Muscle layer of colon (tissue), 2 donors: ENCODE data around the gene TM9SF2.
A peak's percentile ranks its signal among the peaks of the same experiment; 100 is the strongest.
"Not testable (repeated sequence)": the region's sequence is repeated elsewhere in the genome, so short reads cannot be mapped to it uniquely, and the experiment has no call there.

Source experiments
- H3K27ac ChIP-seq: one replicate; pipeline ENCODE4 v1.7.0; 2013; ENCODE audit warnings: low read depth, mild to moderate bottlenecking, low read length, moderate library complexity
- H3K27me3 ChIP-seq, 2 donors: one replicate each; pipeline ENCODE4 v1.7.0; 2013; ENCODE audit warnings: low read length in 2 of 2, mild to moderate bottlenecking in 2 of 2; ENCODE audit not compliant: insufficient read depth in 2 of 2, control insufficient read depth in 1 of 2
- H3K36me3 ChIP-seq: one replicate; pipeline ENCODE4 v1.7.0; 2013; ENCODE audit warnings: mild to moderate bottlenecking, low read length; ENCODE audit not compliant: insufficient read depth
- H3K4me1 ChIP-seq: one replicate; pipeline ENCODE4 v1.7.0; 2013; ENCODE audit warnings: mild to moderate bottlenecking, low read length; ENCODE audit not compliant: insufficient read depth
- H3K4me3 ChIP-seq, 2 donors: one replicate each; pipeline ENCODE4 v1.7.0; 2013; ENCODE audit warnings: low read length in 2 of 2, low read depth in 1 of 2, mild to moderate bottlenecking in 1 of 2, moderate library complexity in 1 of 2
- H3K9ac ChIP-seq: one replicate; pipeline ENCODE4 v1.7.0; 2013; ENCODE audit warnings: low read length
- H3K9me3 ChIP-seq: one replicate; pipeline ENCODE4 v1.7.0; 2013; ENCODE audit warnings: mild to moderate bottlenecking, low read length
- donor health status: abdominal sarcoma.
- donor health status: Adenocarcinoma of cecum.

TM9SF2 gene

GRCh38 chr13:99566125-99567083, 65.1 kb downstream of the TM9SF2 start:
- Histone ChIP-seq H3K27me3 (no peaks in the 10 kb centered on the region), H3K9me3 (no peaks in the 10 kb centered on the region), H3K9ac (no peak overlapping the region), H3K4me3 (peak overlapping the region in 1 of 2 donors; percentile 21), H3K4me1 (no peaks in the 10 kb centered on the region), H3K27ac (no peak overlapping the region), H3K36me3 (no peaks in the 10 kb centered on the region)

DNA sequence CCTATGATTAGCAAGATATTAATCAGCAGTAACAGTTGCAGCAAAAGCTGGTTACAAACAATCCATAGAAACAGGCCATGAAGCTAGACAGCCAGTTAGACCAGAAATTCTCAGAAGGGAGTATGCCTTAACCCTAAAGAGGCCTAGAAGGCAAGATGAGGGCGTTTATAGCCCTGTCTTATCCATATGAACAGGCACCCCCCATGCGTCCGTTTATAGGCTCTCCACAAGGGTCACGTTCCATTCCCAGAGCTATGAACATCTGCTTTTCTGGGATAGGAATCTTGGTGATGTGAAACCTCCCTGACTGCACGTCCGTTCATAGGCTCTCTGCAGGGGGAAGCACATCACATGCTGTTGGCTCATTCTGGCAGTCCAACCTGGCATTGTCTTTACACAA, 67.6 kb downstream of the TM9SF2 start:
- H3K9ac ChIP-seq, H3K4me3 ChIP-seq, H3K4me1 ChIP-seq, H3K27ac ChIP-seq, H3K9me3 ChIP-seq, H3K36me3 ChIP-seq, H3K27me3 ChIP-seq: not testable (repeated sequence)

DNA sequence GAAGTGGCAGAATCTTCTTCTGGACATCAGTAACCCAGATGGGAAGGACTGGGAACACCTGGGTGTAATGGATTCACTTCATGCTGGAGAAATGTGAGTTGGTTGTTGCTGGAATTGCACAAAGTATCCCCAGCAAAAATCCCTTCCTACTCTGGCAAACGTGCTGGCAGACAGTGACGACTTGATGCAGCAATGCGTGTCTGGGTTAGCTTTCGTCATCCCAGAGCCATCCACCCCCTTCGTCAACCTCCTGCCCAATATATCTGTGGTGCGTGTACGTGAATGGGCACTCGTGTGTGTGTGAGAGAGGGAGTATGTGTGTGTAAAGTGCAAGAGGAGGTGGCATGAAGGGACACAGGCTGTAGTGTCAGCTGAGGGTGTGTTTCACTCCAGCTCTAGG, 70.9 kb downstream of the TM9SF2 start:
- no peak overlapping the region for H3K9ac ChIP-seq
- no peaks in the 10 kb centered on the region for H3K9me3 ChIP-seq
- H3K36me3 ChIP-seq = no peaks in the 10 kb centered on the region
- no peak overlapping the region for H3K4me3 ChIP-seq
- no peaks in the 10 kb centered on the region for H3K27me3 ChIP-seq
- H3K27ac ChIP-seq = no peak overlapping the region
- H3K4me1 ChIP-seq = no peaks in the 10 kb centered on the region

DNA sequence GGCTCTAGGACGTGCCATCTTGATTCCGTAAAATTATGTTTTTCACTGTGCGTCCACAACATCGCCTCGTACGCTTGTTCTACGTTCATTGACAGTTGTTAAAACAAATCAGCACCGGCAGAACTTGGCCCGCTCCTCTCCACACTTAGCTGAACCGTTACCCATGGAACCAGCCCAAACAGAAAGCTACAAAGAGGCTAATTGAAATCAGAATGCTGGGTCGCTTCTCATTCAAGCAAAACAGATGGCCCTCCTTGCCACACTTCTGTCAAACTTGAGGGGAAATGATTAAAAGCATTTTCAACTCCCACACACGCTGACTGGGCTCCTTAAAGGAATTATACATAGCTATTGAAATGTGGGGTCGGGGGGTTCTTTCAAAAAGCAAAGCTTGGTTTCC, 71.6 kb downstream of the TM9SF2 start:
- no peak overlapping the region for H3K9ac ChIP-seq
- no peaks in the 10 kb centered on the region for H3K4me1 ChIP-seq
- no peaks in the 10 kb centered on the region for H3K36me3 ChIP-seq
- H3K27ac ChIP-seq = no peak overlapping the region
- H3K9me3 ChIP-seq = no peaks in the 10 kb centered on the region
- no peaks in the 10 kb centered on the region for H3K27me3 ChIP-seq
- H3K4me3 ChIP-seq = no peak overlapping the region

- no peaks in the 10 kb centered on the region for H3K4me1 ChIP-seq
- H3K4me3 ChIP-seq = no peak overlapping the region
- no peak overlapping the region for H3K9ac ChIP-seq
- H3K36me3 ChIP-seq = no peaks in the 10 kb centered on the region
- H3K9me3 ChIP-seq = no peaks in the 10 kb centered on the region
- no peak overlapping the region for H3K27ac ChIP-seq
- H3K27me3 ChIP-seq = no peaks in the 10 kb centered on the region
These were observed 74.3 kb downstream of the TM9SF2 start for GRCh38 chr13:99575376-99576120.

GRCh38 chr13:99577934-99578917, 77.0 kb downstream of the TM9SF2 start:
- H3K9ac ChIP-seq = no peak overlapping the region
- no peak overlapping the region for H3K4me3 ChIP-seq
- H3K27ac ChIP-seq = no peak overlapping the region
- H3K4me1 ChIP-seq = no peaks in the 10 kb centered on the region
- no peaks in the 10 kb centered on the region for H3K27me3 ChIP-seq
- no peaks in the 10 kb centered on the region for H3K36me3 ChIP-seq
- H3K9me3 ChIP-seq = no peaks in the 10 kb centered on the region

DNA sequence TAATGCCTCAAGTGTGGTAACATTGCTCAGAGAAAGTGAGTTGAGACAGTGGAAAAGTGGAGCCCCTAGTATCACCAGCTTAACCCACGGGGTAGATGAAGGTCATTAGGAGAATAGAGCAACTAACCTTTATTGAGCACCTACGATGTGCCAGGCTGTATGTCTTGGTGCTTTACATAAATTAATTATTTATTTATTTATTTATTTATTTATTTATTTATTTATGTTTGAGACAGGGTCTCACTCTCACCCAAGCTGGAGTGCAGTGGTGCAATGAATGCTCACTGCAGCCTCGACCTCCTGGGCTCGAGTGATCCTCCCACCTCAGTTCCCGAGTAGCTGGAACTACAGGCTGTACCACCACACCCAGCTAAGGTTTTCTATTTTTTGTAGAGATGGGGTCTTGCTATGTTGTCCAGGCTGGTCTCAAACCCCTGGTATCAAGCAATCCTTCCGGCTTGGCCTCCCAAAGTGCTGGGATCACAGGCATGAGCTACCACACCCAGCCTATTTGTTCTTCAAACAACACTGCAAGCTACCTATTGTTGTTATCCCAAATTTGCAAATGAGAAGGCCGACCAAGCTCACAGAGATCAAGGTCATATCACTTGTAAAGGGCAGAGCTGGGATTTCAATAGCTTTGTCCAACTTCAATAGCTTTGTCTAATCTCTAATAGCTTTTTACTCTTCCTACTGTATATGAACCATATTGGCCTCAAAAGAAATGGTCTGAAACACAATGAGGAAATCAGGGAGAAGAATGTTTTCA, 79.4 kb downstream of the TM9SF2 start:
- Histone ChIP-seq H3K4me1 (no peaks in the 10 kb centered on the region), H3K4me3 (no peak overlapping the region), H3K9me3 (no peaks in the 10 kb centered on the region), H3K27ac (no peak overlapping the region), H3K27me3 (no peaks in the 10 kb centered on the region), H3K9ac (no peak overlapping the region), H3K36me3 (no peaks in the 10 kb centered on the region)

GRCh38 chr13:99582511-99582910, 81.2 kb downstream of the TM9SF2 start:
- H3K27ac ChIP-seq = no peak overlapping the region
- no peak overlapping the region for H3K4me3 ChIP-seq
- no peak overlapping the region for H3K9ac ChIP-seq
- no peaks in the 10 kb centered on the region for H3K9me3 ChIP-seq
- no peaks in the 10 kb centered on the region for H3K4me1 ChIP-seq
- no peaks in the 10 kb centered on the region for H3K27me3 ChIP-seq
- no peaks in the 10 kb centered on the region for H3K36me3 ChIP-seq

DNA sequence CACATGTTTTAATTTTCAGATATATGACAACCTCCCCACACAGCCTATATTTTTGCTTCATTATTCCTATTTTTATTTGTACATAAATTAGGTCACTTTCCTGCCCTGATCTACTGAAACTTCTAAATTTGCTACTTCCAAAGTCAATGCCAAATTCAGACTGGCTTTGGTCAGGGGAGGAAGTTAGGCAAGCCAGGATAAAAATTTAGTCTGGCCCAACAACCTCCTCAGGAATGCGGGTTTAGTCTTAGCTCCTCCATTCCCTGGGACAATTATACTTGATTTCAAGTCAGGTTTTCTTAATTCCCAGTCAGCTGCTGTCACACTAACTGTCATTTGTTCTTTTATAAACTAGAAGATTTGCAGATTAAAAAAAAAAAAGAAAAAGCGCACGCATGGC, 84.3 kb downstream of the TM9SF2 start:
- H3K4me1 ChIP-seq = no peaks in the 10 kb centered on the region
- no peak overlapping the region for H3K27ac ChIP-seq
- no peaks in the 10 kb centered on the region for H3K9me3 ChIP-seq
- no peak overlapping the region for H3K9ac ChIP-seq
- H3K4me3 ChIP-seq = no peak overlapping the region
- H3K36me3 ChIP-seq = no peaks in the 10 kb centered on the region
- H3K27me3 ChIP-seq = no peaks in the 10 kb centered on the region

- Histone ChIP-seq H3K9ac (no peak overlapping the region), H3K27ac (no peak overlapping the region), H3K36me3 (no peaks in the 10 kb centered on the region), H3K4me3 (no peak overlapping the region), H3K27me3 (no peaks in the 10 kb centered on the region), H3K9me3 (no peaks in the 10 kb centered on the region), H3K4me1 (no peaks in the 10 kb centered on the region)
These were observed 85.7 kb downstream of the TM9SF2 start for GRCh38 chr13:99587021-99587420.
